Heart right ventricle (tissue), 16 donors: ENCODE data around the gene CXCR1. TPM values are rescaled to one million over a fixed set of nuclear protein-coding genes. Genes with fewer than 3 reads are reported as not detected.

ENCODE experiments used
- ATAC-seq, 8 donors: fragments of 200-7000 bp; cut with Tn5 transposase; one replicate each; pipeline ENCODE4 v1.9.1; 2020; ENCODE audit warnings: mild to moderate bottlenecking in 8 of 8, moderate library complexity in 8 of 8, moderate number of reproducible peaks in 1 of 8
- DNase-seq, 2 donors: peaks; one replicate each; pipeline ENCODE4 v3.0.0-alpha.2; 2020
- H3K27ac ChIP-seq, 10 donors: fragments of 200-600 bp; sonication (generic) in 2 of 10; one replicate each; pipeline versions ENCODE4 v1.5.0 to v1.8.0; 2020 to 2022; ENCODE audit warnings: mild to moderate bottlenecking in 3 of 10
- H3K27me3 ChIP-seq, 7 donors: fragments of 200-600 bp; one replicate each; pipeline ENCODE4 v1.8.0; 2021 to 2022; ENCODE audit warnings: mild to moderate bottlenecking in 2 of 7
- H3K36me3 ChIP-seq, 9 donors: fragments of 200-600 bp; sonication (generic) in 1 of 9; one replicate each; pipeline versions ENCODE4 v1.5.0 to v1.8.0; 2020 to 2022; ENCODE audit warnings: mild to moderate bottlenecking in 2 of 9
- H3K4me1 ChIP-seq, 9 donors: fragments of 200-600 bp; sonication (generic) in 1 of 9; one replicate each; pipeline versions ENCODE4 v1.5.0 to v1.8.0; 2020 to 2022; ENCODE audit warnings: mild to moderate bottlenecking in 4 of 9
- H3K4me3 ChIP-seq, 10 donors: fragments of 200-600 bp; sonication (generic) in 2 of 10; one replicate each; pipeline versions ENCODE4 v1.5.0 to v1.8.0; 2020 to 2022; ENCODE audit warnings: mild to moderate bottlenecking in 7 of 10, moderate library complexity in 2 of 10
- H3K9me3 ChIP-seq, 11 donors: fragments of 200-600 bp in 10 of 11; sonication (generic) in 2 of 11; one replicate each; pipeline versions ENCODE4 v1.5.0 to v1.8.0; 2013 to 2022; ENCODE audit warnings: mild to moderate bottlenecking in 2 of 11, control low read depth in 1 of 11, moderate library complexity in 1 of 11
- WGBS, 2 donors: extraction: QIAGEN DNeasy Blood & Tissue Kit; methylation state at CpG; one replicate each; pipeline ENCODE4 v1.1.7; 2013; ENCODE audit warnings: inconsistent platforms in 1 of 2; 5-methylcytosine and 5-hydroxymethylcytosine counted together
- intact Hi-C, 10 donors: fragments of 100-400 bp; cut with DNase I; formaldehyde crosslinking; loops; one replicate each; pipeline versions ENCODE4 v1.11.1 to v1.14.2; 2022
- polyA plus RNA-seq, 2 donors: library from polyadenylated mRNA; stranded (reverse); fragments of 200-250 nt; gene quantifications; one replicate each; pipeline ENCODE4 v1.2.3, GENCODE V29; 2013
- total RNA-seq, 10 donors: library from RNA; stranded (reverse); fragmentation: NEBNext Ultra II Directional in 3 of 10; extraction: Animal tissue kit (Norgen Biotek cat#: 25700) in 3 of 10; gene quantifications; one replicate each; pipeline versions ENCODE4 v1.2.1 to v1.2.4, GENCODE V29; 2021 to 2023
- TF ChIP-seq, protein P1 (sequence below), 9 donors: fragments of 200-600 bp; sonication (generic) in 2 of 9; IDR thresholded peaks; one replicate each; pipeline versions ENCODE4 v1.5.0 to v1.8.0; 2021 to 2022; ENCODE audit warnings: antibody characterized with exemption in 9 of 9, mild to moderate bottlenecking in 5 of 9, moderate library complexity in 1 of 9
- donor health status: Arrhythmogenic right ventricular cardiomyopathy.
- donor health status: ischemic (EF 13 %, LVEDD 7.1; RV severe dilation, severe dysfunction).
- donor health status: healthy with polysubstance abuse.
- donor health status: DM: no; HTN: yes; CAD: no.
- donor health status: DM: no; HTN: no; CAD: no.
- donor health status: ischemic (EF 25% LVEDD 6.9; RV normal size, moderate dysfunction).
- donor health status: ischemic (EF 25% LVEDD 5.7; RV mildly dilated, moderate dysfunction).
- donor health status: healthy.
- donor health status: DM: yes; HTN: yes; CAD: no.
- donor health status: Ischemic cardiomyopathy.
- donor health status: ischemic (EF 35%, LVEDD 5.7; RV mildly dilated, moderate dysfunction).
- donor health status: nonischemic (EF 11% LVEDD 7.7; RV severe dilation, severe dysfunction).
- donor health status: DM: yes; HTN: yes; CAD: no.
- donor health status: PGD.
- donor health status: ischemic (EF 29% LVEDD 5.4; RV normal size, mild dysfunction).
- donor health status: nonischemic (EF 23%, LVEDD 6.1; RV moderate dilation, normal function).

CXCR1 gene
- total and polyA plus RNA-seq, 12 donors = 0.10 to 2.6 (median 0.42) TPM; not detected in 1

DNA sequence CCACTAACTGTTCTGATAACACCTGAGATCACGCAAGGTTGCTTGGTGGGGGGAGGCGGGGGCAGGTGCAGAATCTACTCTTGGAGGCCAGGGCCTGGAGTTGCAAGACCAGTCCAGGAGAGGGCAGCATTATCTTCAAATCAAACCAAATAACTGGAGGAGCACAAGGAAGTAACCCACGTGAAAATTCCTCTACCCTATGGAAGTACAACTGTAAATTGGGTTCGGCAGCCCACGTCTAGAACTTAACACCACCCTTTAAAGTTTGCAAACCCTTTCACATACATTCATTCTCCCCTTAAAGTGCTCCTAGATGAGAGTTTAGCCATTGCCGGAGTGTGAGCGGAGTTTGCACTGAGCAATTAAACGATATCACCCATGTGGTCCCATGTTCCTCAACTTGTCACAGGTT, 19.6 kb upstream of the CXCR1 start:
- ATAC-seq (peak; percentile 74 to 94 (median 90)), DNase-seq (peak; percentile 30 to 69)
- TF ChIP-seq, protein P1, sequence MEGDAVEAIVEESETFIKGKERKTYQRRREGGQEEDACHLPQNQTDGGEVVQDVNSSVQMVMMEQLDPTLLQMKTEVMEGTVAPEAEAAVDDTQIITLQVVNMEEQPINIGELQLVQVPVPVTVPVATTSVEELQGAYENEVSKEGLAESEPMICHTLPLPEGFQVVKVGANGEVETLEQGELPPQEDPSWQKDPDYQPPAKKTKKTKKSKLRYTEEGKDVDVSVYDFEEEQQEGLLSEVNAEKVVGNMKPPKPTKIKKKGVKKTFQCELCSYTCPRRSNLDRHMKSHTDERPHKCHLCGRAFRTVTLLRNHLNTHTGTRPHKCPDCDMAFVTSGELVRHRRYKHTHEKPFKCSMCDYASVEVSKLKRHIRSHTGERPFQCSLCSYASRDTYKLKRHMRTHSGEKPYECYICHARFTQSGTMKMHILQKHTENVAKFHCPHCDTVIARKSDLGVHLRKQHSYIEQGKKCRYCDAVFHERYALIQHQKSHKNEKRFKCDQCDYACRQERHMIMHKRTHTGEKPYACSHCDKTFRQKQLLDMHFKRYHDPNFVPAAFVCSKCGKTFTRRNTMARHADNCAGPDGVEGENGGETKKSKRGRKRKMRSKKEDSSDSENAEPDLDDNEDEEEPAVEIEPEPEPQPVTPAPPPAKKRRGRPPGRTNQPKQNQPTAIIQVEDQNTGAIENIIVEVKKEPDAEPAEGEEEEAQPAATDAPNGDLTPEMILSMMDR (IDR thresholded peaks at IDR 0.05) = peak; percentile 56 to 90 (median 83)
- Histone ChIP-seq H3K27me3 (no peaks in the 10 kb centered on the region), H3K27ac (no peak overlapping the region), H3K4me1 (peaks cover 0 to 10% (median 8%) of the 10 kb centered on the region in 9 donors), H3K4me3 (no peak overlapping the region), H3K9me3 (no peaks in the 10 kb centered on the region), H3K36me3 (no peaks in the 10 kb centered on the region)
- 36 to 37% methylated on average over 8 of the region's 8 CpGs for WGBS, 2 donors
- intact Hi-C loops = loop anchor here in 7 of 10 donors (1.0 to 10.0 kb wide), 8 partner anchors 30 to 278 kb away; partner anchors contain the start of genes CATIP (in 4 of the 7), AAMP (in 1 of the 7), ARPC2 (in 1 of the 7) and PNKD (in 1 of the 7)

DNA sequence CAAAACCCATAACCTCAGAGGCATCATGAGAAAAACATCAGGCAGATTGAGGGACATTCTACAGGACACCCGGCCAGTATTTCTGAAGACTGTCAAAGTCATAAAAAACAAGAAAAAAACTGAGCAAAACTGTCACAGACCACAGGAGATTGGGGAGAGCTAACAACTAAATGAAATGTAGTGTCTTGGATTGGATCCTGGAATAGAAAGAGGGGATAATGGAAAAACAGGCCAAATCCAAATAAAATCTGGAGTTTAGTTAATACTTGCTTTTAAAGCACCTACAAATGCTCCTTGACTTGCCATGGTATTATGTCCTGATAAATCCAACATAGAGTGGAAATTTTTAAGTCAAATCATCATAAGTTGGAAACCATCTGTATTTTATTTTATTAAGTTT, 17.6 kb upstream of the CXCR1 start:
- H3K36me3 ChIP-seq = no peaks in the 10 kb centered on the region
- H3K4me1 ChIP-seq = peaks cover 0 to 10% (median 8%) of the 10 kb centered on the region in 9 donors
- no peak overlapping the region for H3K4me3 ChIP-seq
- DNase-seq (no peak), ATAC-seq (no peak)
- intact Hi-C loops = loop anchor here in 3 of 10 donors (10.0 kb wide), 2 partner anchors 170 to 280 kb away; partner anchors contain the start of gene CATIP (in 2 of the 3)
- H3K9me3 ChIP-seq = no peaks in the 10 kb centered on the region
- no peaks in the 10 kb centered on the region for H3K27me3 ChIP-seq
- WGBS, 2 donors = 86 to 89% methylated on average over 1 of the region's 1 CpG
- H3K27ac ChIP-seq = no peak overlapping the region
- TF ChIP-seq, protein P1 (IDR thresholded peaks at IDR 0.05) = no peak

DNA sequence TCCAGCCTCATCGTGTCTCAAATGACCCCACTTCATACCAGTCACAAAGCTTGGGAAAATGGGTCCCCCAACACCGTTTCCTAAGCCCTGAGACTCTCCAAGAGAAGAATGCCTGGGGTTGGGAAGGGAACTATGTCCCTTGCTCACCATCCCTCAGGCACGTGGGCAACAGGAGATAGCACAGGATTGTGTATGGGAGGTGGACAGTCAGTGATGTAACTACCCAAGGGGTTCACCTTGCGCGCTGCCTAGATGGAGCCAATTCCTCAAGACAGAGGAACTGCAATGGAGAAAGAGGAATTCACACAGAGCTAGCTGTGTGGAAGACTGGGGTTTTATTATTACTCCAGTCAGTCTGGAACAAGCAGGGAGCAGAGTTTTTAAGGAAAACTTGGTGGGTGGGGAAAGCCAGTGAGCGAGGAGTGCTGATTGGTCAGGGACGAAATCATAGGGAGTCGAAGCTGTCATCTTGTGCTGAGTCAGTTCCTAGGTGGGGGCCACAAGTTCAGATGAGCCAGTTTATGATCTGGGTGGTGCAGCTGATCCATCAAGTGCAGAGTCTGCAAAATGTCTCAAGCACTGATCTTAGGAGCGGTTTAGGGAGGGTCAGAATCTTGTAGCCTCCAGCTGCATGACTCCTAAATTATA, 13.8 kb upstream of the CXCR1 start:
- H3K36me3 ChIP-seq = no peaks in the 10 kb centered on the region
- TF ChIP-seq, protein P1 (IDR thresholded peaks at IDR 0.05) = no peak
- H3K4me3 ChIP-seq = no peak overlapping the region
- WGBS, 2 donors = 64 to 68% methylated on average over 9 of the region's 9 CpGs
- DNase-seq (no peak), ATAC-seq (no peak)
- no peak overlapping the region for H3K27ac ChIP-seq
- intact Hi-C loops = loop anchor here in 3 of 10 donors (10.0 kb wide), 2 partner anchors 174 to 284 kb away; partner anchors contain the start of gene CATIP (in 2 of the 3)
- no peaks in the 10 kb centered on the region for H3K4me1 ChIP-seq
- no peaks in the 10 kb centered on the region for H3K27me3 ChIP-seq
- H3K9me3 ChIP-seq = no peaks in the 10 kb centered on the region

DNA sequence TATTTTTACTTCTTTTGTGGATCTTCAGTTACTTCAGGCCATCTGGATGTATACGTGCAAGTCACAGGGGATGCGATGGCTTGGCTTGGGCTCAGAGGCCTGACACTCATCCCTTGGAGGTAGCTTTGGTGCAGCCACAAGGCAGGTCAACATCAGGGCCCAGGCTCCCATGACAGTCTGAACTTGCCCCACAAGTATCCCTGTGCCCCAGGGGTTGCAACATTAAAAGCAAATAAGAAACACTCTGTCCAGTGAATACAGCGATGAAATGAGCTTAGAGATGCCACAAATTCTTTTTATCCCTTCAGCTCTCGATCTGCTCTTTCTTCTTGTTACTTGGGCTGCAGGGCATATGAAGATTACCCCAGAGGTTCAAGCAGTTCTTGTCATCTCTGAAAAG, 13.0 kb upstream of the CXCR1 start:
- Histone ChIP-seq H3K27ac (no peak overlapping the region), H3K9me3 (no peaks in the 10 kb centered on the region), H3K4me1 (no peaks in the 10 kb centered on the region), H3K27me3 (no peaks in the 10 kb centered on the region), H3K4me3 (no peak overlapping the region), H3K36me3 (no peaks in the 10 kb centered on the region)
- ATAC-seq (no peak), DNase-seq (no peak)
- TF ChIP-seq, protein P1 (IDR thresholded peaks at IDR 0.05) = no peak
- intact Hi-C loops = loop anchor here in 3 of 10 donors (10.0 kb wide), 2 partner anchors 175 to 285 kb away; partner anchors contain the start of gene CATIP (in 2 of the 3)
- WGBS, 2 donors = 88 to 90% methylated on average over 4 of the region's 4 CpGs
